Right lobe of liver (tissue), 4 donors: ENCODE data around the gene TMEM87A.

Source experiments
- CTCF ChIP-seq, 4 donors: fragments of 200-600 bp in 3 of 4; fragments of 450-650 bp in 1 of 4; IDR thresholded peaks; one replicate each; pipeline versions ENCODE4 v1.5.1 to v1.8.0; 2016 to 2022; ENCODE audit warnings: antibody characterized with exemption in 4 of 4, mild to moderate bottlenecking in 2 of 4
- POLR2A ChIP-seq: fragments of 450-650 bp; IDR thresholded peaks from one replicate; pipeline ENCODE4 v1.6.1; 2017; ENCODE audit warnings: antibody characterized with exemption, mild to moderate bottlenecking
- donor health status: DM: no; HTN: no; CAD: no.
- donor health status: DM: no; HTN: no; CAD: no.
- donor health status: DM: no; HTN: yes; CAD: no.

- TF ChIP-seq CTCF (IDR thresholded peaks at IDR 0.05) (no peak), POLR2A (no peak)
Measured at GRCh38 chr15:42193383-42193782, 79.8 kb downstream of the TMEM87A start.
